ENCODE measurements around the gene ZAP70. TPM values are rescaled to one million over a fixed set of nuclear protein-coding genes. Genes with fewer than 3 reads are reported as not detected.

ZAP70 gene
- polyA plus RNA-seq, 2 of the 4 experiments (the other 2 are of a cell fraction), result 0.10 TPM; not detected in 1

DNA sequence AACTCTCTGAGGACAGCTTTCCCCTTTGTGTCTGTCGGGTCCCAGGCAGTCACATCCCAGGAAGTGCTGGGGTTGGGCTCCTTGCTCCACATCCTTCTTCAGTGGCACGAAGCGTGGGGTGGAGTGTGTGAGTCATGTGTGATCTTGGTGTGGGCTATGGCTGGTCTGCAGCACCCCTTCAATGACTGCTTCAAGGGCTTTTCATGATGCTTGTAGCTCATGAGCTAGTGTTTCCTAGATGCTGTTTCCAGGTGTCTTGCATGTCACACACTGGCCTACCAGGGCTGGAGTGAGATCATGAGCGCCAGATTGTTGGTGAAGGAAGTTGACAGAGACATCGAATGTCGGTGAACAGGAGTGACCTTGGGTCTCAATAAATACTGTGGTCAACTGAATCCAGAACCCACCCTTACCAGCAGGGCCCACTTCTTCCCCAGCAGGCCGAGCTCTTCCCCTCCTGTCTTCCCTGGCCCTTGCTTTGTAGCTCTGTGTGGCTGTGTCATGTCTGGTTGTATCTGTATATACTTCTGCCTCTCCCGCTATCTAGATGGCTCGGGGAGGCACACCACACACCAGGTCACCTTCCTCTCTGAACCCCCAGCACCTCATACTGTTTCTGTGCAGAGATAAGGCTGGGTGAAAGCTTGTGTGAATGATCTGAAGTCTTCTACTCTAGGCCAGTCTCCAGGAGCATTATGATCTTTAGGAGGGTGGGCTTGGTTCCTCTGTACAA lies 40.0 kb upstream of the ZAP70 start:
- Histone ChIP-seq H3K9me3 (no peaks in the 10 kb centered on the region), H3K27ac (no peak overlapping the region), H3K4me2 (no peak overlapping the region), H3K4me3 (no peak overlapping the region), H3K4me1 (no peaks in the 10 kb centered on the region)
- 77% methylated on average over 9 of the region's 9 CpGs for WGBS (ENCODE audit: missing lambda C conversion rate)
- TF ChIP-seq EHF (CRISPR knock-in tag; IDR thresholded peaks at IDR 0.05) (no peak), EP300 (IDR thresholded peaks at IDR 0.05) (no peak), CHD2 (IDR thresholded peaks at IDR 0.05; ENCODE audit: low read length, partially characterized antibody) (no peak), FOXS1 (CRISPR knock-in tag; IDR thresholded peaks at IDR 0.05) (no peak), JUN (IDR thresholded peaks at IDR 0.05) (no peak), RCOR1 (IDR thresholded peaks at IDR 0.05; ENCODE audit: low read depth, low read length) (no peak), CHD4 (IDR thresholded peaks at IDR 0.05; ENCODE audit: borderline replicate concordance) (no peak), ZC3H11A (IDR thresholded peaks at IDR 0.05) (no peak), ZSCAN20 (CRISPR knock-in tag; IDR thresholded peaks at IDR 0.05) (no peak), MAZ (IDR thresholded peaks at IDR 0.05; ENCODE audit: borderline replicate concordance, low read depth, low read length) (no peak), RFX5 (IDR thresholded peaks at IDR 0.05) (no peak), SREBF2 (IDR thresholded peaks at IDR 0.05) (no peak), CBX8 (IDR thresholded peaks at IDR 0.05) (no peak), HOXB13 (CRISPR knock-in tag; IDR thresholded peaks at IDR 0.05; ENCODE audit: low read depth) (no peak)
- TF ChIP-seq, protein P1, sequence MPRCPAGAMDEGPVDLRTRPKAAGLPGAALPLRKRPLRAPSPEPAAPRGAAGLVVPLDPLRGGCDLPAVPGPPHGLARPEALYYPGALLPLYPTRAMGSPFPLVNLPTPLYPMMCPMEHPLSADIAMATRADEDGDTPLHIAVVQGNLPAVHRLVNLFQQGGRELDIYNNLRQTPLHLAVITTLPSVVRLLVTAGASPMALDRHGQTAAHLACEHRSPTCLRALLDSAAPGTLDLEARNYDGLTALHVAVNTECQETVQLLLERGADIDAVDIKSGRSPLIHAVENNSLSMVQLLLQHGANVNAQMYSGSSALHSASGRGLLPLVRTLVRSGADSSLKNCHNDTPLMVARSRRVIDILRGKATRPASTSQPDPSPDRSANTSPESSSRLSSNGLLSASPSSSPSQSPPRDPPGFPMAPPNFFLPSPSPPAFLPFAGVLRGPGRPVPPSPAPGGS (IDR thresholded peaks at IDR 0.05), result no peak
- TF ChIP-seq, protein P2, sequence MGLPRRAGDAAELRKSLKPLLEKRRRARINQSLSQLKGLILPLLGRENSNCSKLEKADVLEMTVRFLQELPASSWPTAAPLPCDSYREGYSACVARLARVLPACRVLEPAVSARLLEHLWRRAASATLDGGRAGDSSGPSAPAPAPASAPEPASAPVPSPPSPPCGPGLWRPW (IDR thresholded peaks at IDR 0.05), result no peak
- TF ChIP-seq, protein P3, sequence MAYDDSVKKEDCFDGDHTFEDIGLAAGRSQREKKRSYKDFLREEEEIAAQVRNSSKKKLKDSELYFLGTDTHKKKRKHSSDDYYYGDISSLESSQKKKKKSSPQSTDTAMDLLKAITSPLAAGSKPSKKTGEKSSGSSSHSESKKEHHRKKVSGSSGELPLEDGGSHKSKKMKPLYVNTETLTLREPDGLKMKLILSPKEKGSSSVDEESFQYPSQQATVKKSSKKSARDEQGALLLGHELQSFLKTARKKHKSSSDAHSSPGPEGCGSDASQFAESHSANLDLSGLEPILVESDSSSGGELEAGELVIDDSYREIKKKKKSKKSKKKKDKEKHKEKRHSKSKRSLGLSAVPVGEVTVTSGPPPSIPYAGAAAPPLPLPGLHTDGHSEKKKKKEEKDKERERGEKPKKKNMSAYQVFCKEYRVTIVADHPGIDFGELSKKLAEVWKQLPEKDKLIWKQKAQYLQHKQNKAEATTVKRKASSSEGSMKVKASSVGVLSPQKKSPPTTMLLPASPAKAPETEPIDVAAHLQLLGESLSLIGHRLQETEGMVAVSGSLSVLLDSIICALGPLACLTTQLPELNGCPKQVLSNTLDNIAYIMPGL (CRISPR knock-in tag; IDR thresholded peaks at IDR 0.05; ENCODE audit: borderline replicate concordance), result no peak
- ATAC-seq, result no peak
- ChIA-PET CTCF (interaction anchor here (1.2 to 1.3 kb wide), 3 partner anchors 9 to 82 kb away, joined by 3 read pairs; partner anchors contain the start of gene ACTR1B), POLR2A (interaction anchor here (1.0 kb wide), 1 partner anchor 11 kb away, joined by 3 read pairs; no protein-coding TSS in a partner anchor)
- no peak for DNase-seq (ENCODE audit: low read depth in 1 of 2, low spot score in 1 of 2)
- no peak for FAIRE-seq

DNA sequence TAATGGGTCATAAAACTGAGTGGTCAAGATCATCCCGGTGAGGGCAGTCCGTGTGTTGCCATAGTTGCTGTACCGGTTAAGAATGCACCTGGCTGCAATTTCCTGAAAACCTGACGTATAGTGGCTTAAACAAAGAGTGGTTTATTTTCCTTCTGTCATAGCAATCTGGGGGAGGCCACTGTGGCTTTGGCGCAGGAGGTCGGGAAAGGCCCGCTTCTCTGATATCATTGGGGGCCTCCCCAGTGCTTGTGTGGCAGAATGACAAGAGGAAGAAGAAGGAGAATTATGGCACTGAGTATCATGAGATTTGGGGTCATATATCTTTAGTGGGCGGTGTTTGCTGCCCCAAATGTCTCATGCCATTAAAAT lies 39.5 kb upstream of the ZAP70 start:
- TF ChIP-seq HOXB5 (CRISPR knock-in tag; IDR thresholded peaks at IDR 0.05) (no peak), KDM1A (IDR thresholded peaks at IDR 0.05; ENCODE audit: low read depth) (no peak), POLR2A (IDR thresholded peaks at IDR 0.05; ENCODE audit: low read length) (no peak), ZNF302 (CRISPR knock-in tag; IDR thresholded peaks at IDR 0.05) (no peak), MYC (IDR thresholded peaks at IDR 0.05; ENCODE audit: borderline replicate concordance, low read length) (no peak), ZFP36 (IDR thresholded peaks at IDR 0.05; ENCODE audit: borderline replicate concordance, partially characterized antibody) (no peak), EHF (CRISPR knock-in tag; IDR thresholded peaks at IDR 0.05) (no peak), HOXA7 (CRISPR knock-in tag; IDR thresholded peaks at IDR 0.05) (no peak), RCOR1 (IDR thresholded peaks at IDR 0.05; ENCODE audit: low read depth, low read length) (no peak), KDM5A (IDR thresholded peaks at IDR 0.05) (no peak), ESRRA (IDR thresholded peaks at IDR 0.05; ENCODE audit: borderline replicate concordance, low read length) (no peak)
- TF ChIP-seq, protein P2 (IDR thresholded peaks at IDR 0.05), result no peak
- TF ChIP-seq, protein P4, sequence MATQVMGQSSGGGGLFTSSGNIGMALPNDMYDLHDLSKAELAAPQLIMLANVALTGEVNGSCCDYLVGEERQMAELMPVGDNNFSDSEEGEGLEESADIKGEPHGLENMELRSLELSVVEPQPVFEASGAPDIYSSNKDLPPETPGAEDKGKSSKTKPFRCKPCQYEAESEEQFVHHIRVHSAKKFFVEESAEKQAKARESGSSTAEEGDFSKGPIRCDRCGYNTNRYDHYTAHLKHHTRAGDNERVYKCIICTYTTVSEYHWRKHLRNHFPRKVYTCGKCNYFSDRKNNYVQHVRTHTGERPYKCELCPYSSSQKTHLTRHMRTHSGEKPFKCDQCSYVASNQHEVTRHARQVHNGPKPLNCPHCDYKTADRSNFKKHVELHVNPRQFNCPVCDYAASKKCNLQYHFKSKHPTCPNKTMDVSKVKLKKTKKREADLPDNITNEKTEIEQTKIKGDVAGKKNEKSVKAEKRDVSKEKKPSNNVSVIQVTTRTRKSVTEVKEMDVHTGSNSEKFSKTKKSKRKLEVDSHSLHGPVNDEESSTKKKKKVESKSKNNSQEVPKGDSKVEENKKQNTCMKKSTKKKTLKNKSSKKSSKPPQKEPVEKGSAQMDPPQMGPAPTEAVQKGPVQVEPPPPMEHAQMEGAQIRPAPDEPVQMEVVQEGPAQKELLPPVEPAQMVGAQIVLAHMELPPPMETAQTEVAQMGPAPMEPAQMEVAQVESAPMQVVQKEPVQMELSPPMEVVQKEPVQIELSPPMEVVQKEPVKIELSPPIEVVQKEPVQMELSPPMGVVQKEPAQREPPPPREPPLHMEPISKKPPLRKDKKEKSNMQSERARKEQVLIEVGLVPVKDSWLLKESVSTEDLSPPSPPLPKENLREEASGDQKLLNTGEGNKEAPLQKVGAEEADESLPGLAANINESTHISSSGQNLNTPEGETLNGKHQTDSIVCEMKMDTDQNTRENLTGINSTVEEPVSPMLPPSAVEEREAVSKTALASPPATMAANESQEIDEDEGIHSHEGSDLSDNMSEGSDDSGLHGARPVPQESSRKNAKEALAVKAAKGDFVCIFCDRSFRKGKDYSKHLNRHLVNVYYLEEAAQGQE (IDR thresholded peaks at IDR 0.05), result no peak
- DNase-seq (ENCODE audit: low read depth in 1 of 2, low spot score in 1 of 2), result no peak
- H3K4me1 ChIP-seq, result no peaks in the 10 kb centered on the region
- H3K4me3 ChIP-seq, result no peak overlapping the region
- ChIA-PET POLR2A (no interaction called here), CTCF (interaction anchor here (1.2 kb wide), 2 partner anchors 10 to 30 kb away, joined by 3 read pairs; partner anchors contain the start of gene ACTR1B)
- ATAC-seq, result no peak
- no peak overlapping the region for H3K4me2 ChIP-seq
- 76% methylated on average over 8 of the region's 8 CpGs for WGBS (ENCODE audit: missing lambda C conversion rate)
- no peaks in the 10 kb centered on the region for H3K9me3 ChIP-seq
- H3K27ac ChIP-seq, result no peak overlapping the region
- no peak for FAIRE-seq

All from A549 (cell line).